AG04449 (cell line): Measurements from ENCODE around the gene SECISBP2.

Experiments used
- CTCF ChIA-PET: fragments of 350-600 bp; formaldehyde crosslinking; extraction: SDS; loops from one replicate; lab custom pipeline; 2021; ENCODE audit warnings: antibody characterized with exemption; lab: Yijun Ruan, JAX
- POLR2A ChIA-PET: fragments of 400-600, 350-600 bp; formaldehyde crosslinking; extraction: SDS; loops from one replicate; lab custom pipeline; 2020; ENCODE audit warnings: antibody characterized with exemption, inconsistent platforms; lab: Yijun Ruan, JAX
- DNase-seq: peaks from one replicate; pipeline ENCODE4 v3.0.0-alpha.2; 2010; ENCODE audit warnings: low read depth, low spot score
- H3K4me3 ChIP-seq: 2 replicates; pipeline ENCODE4 v1.5.1; 2011; ENCODE audit warnings: low read depth, mild to moderate bottlenecking, control low read depth, low read length
- TF ChIP-seq, protein P1 (sequence below): IDR thresholded peaks from one replicate; pipeline ENCODE4 v1.5.1; 2011; ENCODE audit warnings: mild to moderate bottlenecking, moderate library complexity, low read length, control low read depth, inconsistent platforms; ENCODE audit not compliant: insufficient read depth; ENCODE audit errors: missing control alignments

The SECISBP2 gene

DNA sequence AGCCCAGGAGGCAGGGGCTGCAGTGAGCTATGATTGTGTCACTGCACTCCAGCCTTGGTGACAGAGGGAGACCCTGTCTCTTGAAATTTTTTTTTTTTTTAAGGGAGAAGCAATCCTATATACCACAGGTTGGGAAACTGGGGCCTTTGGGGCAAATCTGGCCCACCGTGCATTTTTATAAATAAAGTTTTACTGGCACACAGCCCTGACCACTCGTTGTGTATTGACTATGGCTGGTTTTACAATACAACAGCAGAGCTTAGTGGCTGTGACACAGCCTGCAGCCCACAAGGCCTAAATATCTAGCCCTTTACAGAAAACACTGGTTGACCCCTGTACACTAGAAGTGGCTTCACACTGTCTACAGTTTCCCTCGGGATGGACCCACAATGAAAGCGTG, 58.0 kb downstream of the SECISBP2 start:
- DNase-seq: no peak
- no peak overlapping the region for H3K4me3 ChIP-seq
- POLR2A ChIA-PET: interaction anchor here (0.6 kb wide), 1 partner anchor 50 kb away, joined by 3 read pairs; no protein-coding TSS in a partner anchor
- CTCF ChIA-PET: interaction anchor here (0.6 to 1.7 kb wide), 2 partner anchors 125 to 173 kb away, joined by 4 to 7 read pairs; no protein-coding TSS in a partner anchor
- TF ChIP-seq, protein P1, sequence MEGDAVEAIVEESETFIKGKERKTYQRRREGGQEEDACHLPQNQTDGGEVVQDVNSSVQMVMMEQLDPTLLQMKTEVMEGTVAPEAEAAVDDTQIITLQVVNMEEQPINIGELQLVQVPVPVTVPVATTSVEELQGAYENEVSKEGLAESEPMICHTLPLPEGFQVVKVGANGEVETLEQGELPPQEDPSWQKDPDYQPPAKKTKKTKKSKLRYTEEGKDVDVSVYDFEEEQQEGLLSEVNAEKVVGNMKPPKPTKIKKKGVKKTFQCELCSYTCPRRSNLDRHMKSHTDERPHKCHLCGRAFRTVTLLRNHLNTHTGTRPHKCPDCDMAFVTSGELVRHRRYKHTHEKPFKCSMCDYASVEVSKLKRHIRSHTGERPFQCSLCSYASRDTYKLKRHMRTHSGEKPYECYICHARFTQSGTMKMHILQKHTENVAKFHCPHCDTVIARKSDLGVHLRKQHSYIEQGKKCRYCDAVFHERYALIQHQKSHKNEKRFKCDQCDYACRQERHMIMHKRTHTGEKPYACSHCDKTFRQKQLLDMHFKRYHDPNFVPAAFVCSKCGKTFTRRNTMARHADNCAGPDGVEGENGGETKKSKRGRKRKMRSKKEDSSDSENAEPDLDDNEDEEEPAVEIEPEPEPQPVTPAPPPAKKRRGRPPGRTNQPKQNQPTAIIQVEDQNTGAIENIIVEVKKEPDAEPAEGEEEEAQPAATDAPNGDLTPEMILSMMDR: no peak

- TF ChIP-seq, protein P1: no peak
- CTCF ChIA-PET: no interaction called here
- POLR2A ChIA-PET: no interaction called here
- no peak overlapping the region for H3K4me3 ChIP-seq
- DNase-seq: no peak
These were observed 58.5 kb downstream of the SECISBP2 start for GRCh38 chr9:89376741-89377351.

GRCh38 chr9:89377411-89377810, 59.1 kb downstream of the SECISBP2 start:
- TF ChIP-seq, protein P1: no peak
- H3K4me3 ChIP-seq: no peak overlapping the region
- ChIA-PET POLR2A (no interaction called here), CTCF (no interaction called here)
- no peak for DNase-seq

- no peak for DNase-seq
- TF ChIP-seq, protein P1: no peak
- no peak overlapping the region for H3K4me3 ChIP-seq
- CTCF ChIA-PET: no interaction called here
- POLR2A ChIA-PET: no interaction called here
These were observed 60.2 kb downstream of the SECISBP2 start for GRCh38 chr9:89378541-89378940.

GRCh38 chr9:89379031-89379430, 60.7 kb downstream of the SECISBP2 start:
- POLR2A ChIA-PET: no interaction called here
- no peak overlapping the region for H3K4me3 ChIP-seq
- no peak for DNase-seq
- CTCF ChIA-PET: interaction anchor here (1.3 kb wide), 1 partner anchor 170 kb away, joined by 7 read pairs; no protein-coding TSS in a partner anchor
- TF ChIP-seq, protein P1: no peak

- TF ChIP-seq, protein P1: no peak
- DNase-seq: no peak
- CTCF ChIA-PET: interaction anchor here (1.3 kb wide), 1 partner anchor 170 kb away, joined by 7 read pairs; no protein-coding TSS in a partner anchor
- POLR2A ChIA-PET: no interaction called here
- no peak overlapping the region for H3K4me3 ChIP-seq
These were observed 61.3 kb downstream of the SECISBP2 start for GRCh38 chr9:89379508-89380115.
